Measurements from ENCODE around the gene GRK5.

DNA sequence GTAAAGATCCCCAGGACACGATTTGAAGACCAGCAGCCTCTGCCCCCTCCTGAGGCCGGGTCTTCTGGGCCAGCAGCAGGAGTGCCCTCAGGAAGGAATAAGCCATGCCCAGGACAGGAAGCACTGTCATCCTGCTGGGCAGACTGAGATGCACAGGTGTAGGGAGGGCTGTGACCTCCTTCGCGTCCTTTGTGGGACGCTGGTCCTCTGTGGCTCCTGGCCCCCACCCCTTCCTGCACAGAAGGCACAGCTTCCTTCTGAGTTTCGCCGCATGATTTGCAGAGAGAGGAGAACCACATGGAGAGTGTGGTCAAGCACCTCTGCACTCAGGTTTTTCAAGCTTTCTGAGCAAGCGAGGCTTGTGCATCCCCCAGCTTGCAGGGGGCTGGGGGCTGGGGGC, 222.4 kb downstream of the GRK5 start:
- TF ChIP-seq, protein P1, sequence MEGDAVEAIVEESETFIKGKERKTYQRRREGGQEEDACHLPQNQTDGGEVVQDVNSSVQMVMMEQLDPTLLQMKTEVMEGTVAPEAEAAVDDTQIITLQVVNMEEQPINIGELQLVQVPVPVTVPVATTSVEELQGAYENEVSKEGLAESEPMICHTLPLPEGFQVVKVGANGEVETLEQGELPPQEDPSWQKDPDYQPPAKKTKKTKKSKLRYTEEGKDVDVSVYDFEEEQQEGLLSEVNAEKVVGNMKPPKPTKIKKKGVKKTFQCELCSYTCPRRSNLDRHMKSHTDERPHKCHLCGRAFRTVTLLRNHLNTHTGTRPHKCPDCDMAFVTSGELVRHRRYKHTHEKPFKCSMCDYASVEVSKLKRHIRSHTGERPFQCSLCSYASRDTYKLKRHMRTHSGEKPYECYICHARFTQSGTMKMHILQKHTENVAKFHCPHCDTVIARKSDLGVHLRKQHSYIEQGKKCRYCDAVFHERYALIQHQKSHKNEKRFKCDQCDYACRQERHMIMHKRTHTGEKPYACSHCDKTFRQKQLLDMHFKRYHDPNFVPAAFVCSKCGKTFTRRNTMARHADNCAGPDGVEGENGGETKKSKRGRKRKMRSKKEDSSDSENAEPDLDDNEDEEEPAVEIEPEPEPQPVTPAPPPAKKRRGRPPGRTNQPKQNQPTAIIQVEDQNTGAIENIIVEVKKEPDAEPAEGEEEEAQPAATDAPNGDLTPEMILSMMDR (IDR thresholded peaks at IDR 0.05; ENCODE audit: low read depth, low read length): no peak
- no peak for TF ChIP-seq EZH2phosphoT487 (IDR thresholded peaks at IDR 0.05; ENCODE audit: low read depth)

Data from OCI-LY3 (cell line).